Brain microvascular endothelial cell (primary cell): Measurements from ENCODE around the gene GUK1.

Experiments
- DNase-seq: peaks from one replicate; pipeline ENCODE4 v3.0.0-alpha.2; 2020
- H3K27ac ChIP-seq: fragments of 250-450 bp; sonication (Bioruptor Pico); 2 replicates; pipeline ENCODE4 v1.5.1; 2020; ENCODE audit warnings: mild to moderate bottlenecking, moderate library complexity
- H3K27me3 ChIP-seq: fragments of 250-450 bp; sonication (Bioruptor Pico); replicated peaks from 2 replicates; pipeline ENCODE4 v1.5.1; 2020; ENCODE audit warnings: mild to moderate bottlenecking
- H3K36me3 ChIP-seq: fragments of 250-450 bp; sonication (Bioruptor Pico); replicated peaks from 2 replicates; pipeline ENCODE4 v1.5.1; 2020; ENCODE audit warnings: mild to moderate bottlenecking
- H3K4me3 ChIP-seq: 2 replicates; pipeline ENCODE4 v1.5.1; 2011; ENCODE audit warnings: low read depth, mild to moderate bottlenecking, control low read depth, low read length, moderate library complexity
- CTCF ChIP-seq: IDR thresholded peaks from 2 replicates; pipeline ENCODE4 v1.5.1; 2011; ENCODE audit warnings: low read depth, mild to moderate bottlenecking, moderate library complexity, low read length, control low read depth, inconsistent platforms; ENCODE audit errors: missing control alignments
- in situ Hi-C: cut with HindIII; loops from 2 replicates; pipeline ENCODE4 v1.10.0; 2017; ENCODE audit warnings: low sequenced_read_pairs, low pct_ligation_motif_present

The GUK1 gene

GRCh38 chr1:228148196-228148861, 8.2 kb downstream of the GUK1 start:
- H3K27me3 ChIP-seq = no peaks in the 10 kb centered on the region
- no peak for DNase-seq
- no peak overlapping the region for H3K4me3 ChIP-seq
- H3K27ac ChIP-seq = no peak overlapping the region
- peaks cover 14% of the 10 kb centered on the region for H3K36me3 ChIP-seq
- in situ Hi-C loops = no loop called here
- no peak for TF ChIP-seq CTCF

GRCh38 chr1:228148935-228149405, 8.9 kb downstream of the GUK1 start:
- in situ Hi-C loops = no loop called here
- no peak overlapping the region for H3K27ac ChIP-seq
- TF ChIP-seq CTCF = no peak
- no peaks in the 10 kb centered on the region for H3K27me3 ChIP-seq
- peaks cover 14% of the 10 kb centered on the region for H3K36me3 ChIP-seq
- no peak overlapping the region for H3K4me3 ChIP-seq
- DNase-seq = no peak

- in situ Hi-C loops = no loop called here
- Histone ChIP-seq H3K27me3 (no peaks in the 10 kb centered on the region), H3K36me3 (peaks cover 14% of the 10 kb centered on the region), H3K27ac (no peak within 1 kb of the TSS), H3K4me3 (no peak within 1 kb of the TSS)
- no peak for TF ChIP-seq CTCF
- DNase-seq = no peak
These were observed 9.5 kb downstream of the GUK1 start, which contains the start of gene GJC2 for GRCh38 chr1:228149406-228150119. TSS of gene GJC2 (plus strand) at chr1:228149930. CDS start at chr1:228157759, 7,829 bp downstream.

- H3K36me3 ChIP-seq = peaks cover 14% of the 10 kb centered on the region
- H3K27ac ChIP-seq = no peak overlapping the region
- DNase-seq = no peak
- TF ChIP-seq CTCF = no peak
- no peaks in the 10 kb centered on the region for H3K27me3 ChIP-seq
- in situ Hi-C loops = no loop called here
- H3K4me3 ChIP-seq = no peak overlapping the region
These were observed 10.0 kb downstream of the GUK1 start for GRCh38 chr1:228150120-228150460.

- in situ Hi-C loops = no loop called here
- TF ChIP-seq CTCF = no peak
- no peak overlapping the region for H3K4me3 ChIP-seq
- H3K27me3 ChIP-seq = no peaks in the 10 kb centered on the region
- peaks cover 14% of the 10 kb centered on the region for H3K36me3 ChIP-seq
- no peak overlapping the region for H3K27ac ChIP-seq
- DNase-seq = no peak
These were observed 10.5 kb downstream of the GUK1 start for GRCh38 chr1:228150461-228151179.
